ENCODE data around the gene LINC00237. TPM values are rescaled to one million over a fixed set of nuclear protein-coding genes. Genes with fewer than 3 reads are reported as not detected.

Gene LINC00237
- total RNA-seq, 1 donor from 2014 or later: under 0.01 TPM

DNA sequence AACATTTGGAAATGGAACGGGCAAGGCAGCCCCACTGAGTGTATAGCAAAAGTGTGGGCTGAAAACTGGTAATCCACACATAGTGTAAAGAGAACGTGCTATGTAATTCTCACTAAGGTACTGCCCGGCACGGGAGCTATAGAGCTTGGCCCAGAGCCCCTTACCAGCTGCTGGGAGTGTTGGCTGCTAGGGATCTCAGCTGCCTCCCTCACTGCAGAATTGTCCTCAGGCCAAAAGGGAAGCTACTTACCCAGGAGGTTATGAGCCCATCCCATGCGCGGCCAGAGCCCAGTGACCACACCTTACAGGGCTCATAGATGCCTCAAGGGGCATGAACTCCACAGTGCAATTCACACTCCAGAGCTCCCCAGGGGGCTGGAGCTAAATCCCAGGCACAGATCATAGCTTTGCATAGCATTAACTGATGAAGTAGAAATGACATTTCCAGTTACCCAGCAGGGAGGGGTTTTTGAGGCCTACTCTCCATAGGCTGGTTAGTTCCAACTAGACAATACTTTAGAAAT, 56.8 kb downstream of the LINC00237 start:
- no peak for DNase-seq (ENCODE audit: low read depth in 2 of 2)

DNA sequence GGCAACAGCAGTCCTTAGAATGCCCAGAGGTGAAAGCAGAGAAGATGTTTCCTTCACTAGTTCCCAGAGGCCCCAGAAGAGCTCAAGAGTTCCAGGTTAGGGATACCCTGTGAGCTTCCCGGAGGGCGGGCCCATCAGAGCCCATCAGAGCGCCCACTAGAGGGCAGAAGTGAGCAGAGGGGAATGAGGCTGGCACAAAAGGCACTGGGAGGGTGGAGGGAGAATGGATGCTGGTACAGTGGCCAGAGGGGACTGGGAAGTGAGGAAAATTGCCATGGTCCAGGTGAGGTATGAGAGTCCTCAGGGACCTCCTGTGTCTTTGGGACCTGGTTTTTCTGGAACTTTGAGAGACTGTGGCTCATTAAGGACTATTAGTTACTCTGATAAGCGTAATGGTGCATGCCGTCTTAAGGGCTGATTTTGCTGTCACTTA, 57.3 kb downstream of the LINC00237 start:
- DNase-seq (ENCODE audit: low read depth in 2 of 2): peak in 1 of 2 donors; percentile 33

DNA sequence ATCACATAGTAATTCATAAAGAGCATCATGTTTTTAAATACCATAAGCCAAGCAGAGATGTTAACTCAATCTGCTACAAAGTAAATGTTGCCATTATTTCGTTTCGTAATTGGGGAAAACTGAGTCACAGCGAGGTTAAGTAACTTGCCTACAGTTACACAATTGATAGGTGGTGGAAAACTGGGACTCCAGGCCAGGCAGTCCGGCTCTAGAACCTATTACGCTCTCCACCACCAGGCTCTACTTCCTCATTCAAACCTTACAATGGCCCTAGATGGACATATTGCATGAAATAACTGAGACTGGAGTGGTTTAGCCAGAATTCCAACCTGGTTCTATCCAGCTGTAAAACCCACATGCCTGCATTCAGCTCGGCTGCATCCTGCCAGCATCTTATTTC, 58.2 kb downstream of the LINC00237 start:
- DNase-seq (ENCODE audit: low read depth in 2 of 2): no peak

DNA sequence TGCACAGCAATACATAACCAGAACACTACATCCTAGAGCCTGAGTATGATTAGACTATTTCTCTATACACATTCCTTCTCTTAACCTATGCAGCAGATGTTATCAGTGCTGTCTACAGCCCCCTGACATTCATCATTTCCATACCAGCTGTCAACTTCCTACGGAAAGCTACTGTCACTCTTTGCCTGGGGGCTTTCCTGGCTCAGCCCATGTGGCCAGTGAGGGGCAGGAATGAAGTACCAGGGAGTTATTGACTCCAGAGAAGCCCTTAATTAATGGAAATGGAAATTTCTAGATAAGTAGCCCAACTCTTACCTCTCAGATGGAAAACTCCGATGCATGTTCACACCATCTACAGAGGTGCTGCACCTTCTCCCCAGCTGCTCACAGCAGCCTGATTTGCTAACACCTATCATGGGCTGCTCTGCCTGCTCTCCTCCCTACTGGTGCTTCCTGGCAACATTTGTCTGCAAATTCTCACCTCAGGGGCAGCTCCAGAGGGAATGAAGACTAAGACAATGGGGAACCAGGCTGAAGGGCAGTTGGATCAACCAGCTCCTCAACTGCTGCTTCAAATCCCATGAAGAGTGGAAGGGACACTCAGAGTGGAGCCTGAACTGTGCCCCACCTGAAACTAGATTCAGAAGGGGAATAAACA, 59.6 kb downstream of the LINC00237 start:
- no peak for DNase-seq (ENCODE audit: low read depth in 2 of 2)

Other genes with a start within 250 kb of the LINC00237 start
- 3.2 and 3.7 TPM in 2 replicates for gene KIZ, start 19.7 kb upstream of the LINC00237 start, total RNA-seq
- 69.9 and 71.1 TPM in 2 replicates for gene XRN2, start 197.0 kb upstream of the LINC00237 start, total RNA-seq

All from dermis microvascular lymphatic vessel endothelial cell (primary cell).